Naive thymus-derived CD4-positive, alpha-beta T cell (primary cell): ENCODE measurements around the gene TEX19. TPM values are rescaled to one million over a fixed set of nuclear protein-coding genes. Genes with fewer than 3 reads are reported as not detected.

Experiments
- polyA plus RNA-seq, 2 donors: library from polyadenylated mRNA; unstranded; fragments of 300-500 nt; fragmentation: Illumina TruSeq; gene quantifications; one replicate each; pipeline ENCODE4 v1.2.3, GENCODE V29; 2021
- total RNA-seq, 6 experiments: library from RNA in 5 of 6; stranded (reverse) in 5 of 6; gene quantifications; 1 replicate in 5 of 6; 2 replicates in 1 of 6; pipeline ENCODE4 v1.2.3 and lab custom pipeline; 2021 to 2026

The TEX19 gene
- total and polyA plus RNA-seq, 7 experiments from 2014 or later = not detected

Other genes starting within 250 kb of the TEX19 start
- gene CCDC57, start 146.4 kb upstream of the TEX19 start, total RNA-seq = 100 to 1,000 TPM in 2 of 5 experiments, 10 to 100 TPM in 3; 75.7 to 127 (median 95.0) TPM
- 10 to 100 TPM; 32.1 to 36.8 TPM for gene CCDC57, start 146.4 kb upstream of the TEX19 start, polyA plus RNA-seq
- 100 to 1,000 TPM in 2 of 5 experiments, 10 to 100 TPM in 3; 14.6 to 264 (median 67.0) TPM for gene SLC16A3, start 130.2 kb upstream of the TEX19 start, total RNA-seq
- gene SLC16A3, start 130.2 kb upstream of the TEX19 start, polyA plus RNA-seq = 1 to 10 TPM; 1.4 to 1.9 TPM
- 100 to 1,000 TPM; 144 to 249 (median 176) TPM for gene CSNK1D, start 85.5 kb upstream of the TEX19 start, total RNA-seq
- 10 to 100 TPM; 46.1 to 81.3 TPM for gene CSNK1D, start 85.5 kb upstream of the TEX19 start, polyA plus RNA-seq
- gene CD7, start 41.6 kb upstream of the TEX19 start, total RNA-seq = 100 to 1,000 TPM in 3 of 5 experiments, 10 to 100 TPM in 2; 61.9 to 390 (median 165) TPM
- 100 to 1,000 TPM; 169 to 183 TPM for gene CD7, start 41.6 kb upstream of the TEX19 start, polyA plus RNA-seq
- 10 to 100 TPM in 2 of 5 experiments, 1 to 10 TPM in 3; 2.3 to 32.4 (median 5.1) TPM for gene SECTM1, start 25.5 kb upstream of the TEX19 start, total RNA-seq
- 1 to 10 TPM; 1.5 to 3.2 TPM for gene SECTM1, start 25.5 kb upstream of the TEX19 start, polyA plus RNA-seq
- not detected for gene UTS2R, start 12.5 kb downstream of the TEX19 start, total RNA-seq
- not detected for gene UTS2R, start 12.5 kb downstream of the TEX19 start, polyA plus RNA-seq
- gene HEXD, start 59.1 kb downstream of the TEX19 start, total RNA-seq = 100 to 1,000 TPM in 2 of 5 experiments, 10 to 100 TPM in 3; 62.7 to 153 (median 66.9) TPM
- 10 to 100 TPM; 12.5 to 18.1 TPM for gene HEXD, start 59.1 kb downstream of the TEX19 start, polyA plus RNA-seq
- 10 to 100 TPM; 21.9 to 34.6 (median 32.3) TPM for gene OGFOD3, start 59.3 kb downstream of the TEX19 start, total RNA-seq
- gene OGFOD3, start 59.3 kb downstream of the TEX19 start, polyA plus RNA-seq = 10 to 100 TPM; 29.7 to 42.1 TPM
- gene CYBC1, start 91.5 kb downstream of the TEX19 start, total RNA-seq = 100 to 1,000 TPM; 112 to 385 (median 199) TPM
- gene CYBC1, start 91.5 kb downstream of the TEX19 start, polyA plus RNA-seq = 100 to 1,000 TPM; 168 to 178 TPM
- gene NARF, start 99.5 kb downstream of the TEX19 start, total RNA-seq = 100 to 1,000 TPM in 1 of 5 experiments, 10 to 100 TPM in 4; 59.8 to 188 (median 67.1) TPM
- 100 to 1,000 TPM; 102 to 103 TPM for gene NARF, start 99.5 kb downstream of the TEX19 start, polyA plus RNA-seq
- gene FOXK2, start 160.5 kb downstream of the TEX19 start, total RNA-seq = 10 to 100 TPM; 36.5 to 67.1 (median 48.4) TPM
- 1 to 10 TPM; 4.2 to 4.8 TPM for gene FOXK2, start 160.5 kb downstream of the TEX19 start, polyA plus RNA-seq